HG02852 (cell line): ENCODE data around the gene ASCC1.
"Not testable (repeated sequence)": the region's sequence is repeated elsewhere in the genome, so short reads cannot be mapped to it uniquely, and the experiment has no call there.

Experiments
- ATAC-seq: cut with Tn5 transposase; IDR thresholded peaks from one replicate; pipeline ENCODE4 v1.9.1; 2021; ENCODE audit warnings: mild to moderate bottlenecking, moderate library complexity; ENCODE audit not compliant: unreplicated experiment

ASCC1 gene

DNA sequence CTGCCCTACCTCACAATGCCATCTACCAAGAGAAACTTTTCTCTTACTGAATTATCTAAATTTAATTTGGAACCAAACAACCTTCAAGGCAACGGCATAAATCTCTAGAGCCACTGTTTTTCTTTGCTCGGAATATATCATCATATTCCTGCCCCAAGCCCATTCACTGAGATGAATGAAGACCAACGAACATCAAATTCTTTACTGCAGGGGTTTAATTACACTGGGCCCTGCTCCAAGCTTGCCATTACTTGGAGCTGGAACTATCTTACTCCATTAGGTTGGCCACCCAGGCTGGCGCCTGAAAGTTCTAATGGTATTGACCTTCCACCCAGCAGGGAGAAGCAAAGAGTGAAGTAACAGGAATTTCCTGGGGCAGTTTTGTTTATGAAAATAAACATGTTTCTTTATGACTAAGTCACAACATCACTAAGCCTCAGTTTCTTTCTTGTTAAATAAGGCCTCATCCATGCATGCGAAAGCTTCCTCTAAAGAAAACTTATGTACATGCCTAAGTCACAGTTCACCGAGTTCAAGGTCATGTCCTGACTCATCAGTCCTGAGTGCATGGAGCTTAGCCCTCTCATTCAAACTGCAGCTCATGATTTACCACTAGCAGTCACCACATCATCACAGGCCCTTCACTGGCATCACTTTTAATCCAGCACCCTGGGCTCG lies 42.3 kb downstream of the ASCC1 start:
- peak; percentile 75 for ATAC-seq

GRCh38 chr10:72173262-72173618 lies 42.8 kb downstream of the ASCC1 start:
- ATAC-seq: no peak

DNA sequence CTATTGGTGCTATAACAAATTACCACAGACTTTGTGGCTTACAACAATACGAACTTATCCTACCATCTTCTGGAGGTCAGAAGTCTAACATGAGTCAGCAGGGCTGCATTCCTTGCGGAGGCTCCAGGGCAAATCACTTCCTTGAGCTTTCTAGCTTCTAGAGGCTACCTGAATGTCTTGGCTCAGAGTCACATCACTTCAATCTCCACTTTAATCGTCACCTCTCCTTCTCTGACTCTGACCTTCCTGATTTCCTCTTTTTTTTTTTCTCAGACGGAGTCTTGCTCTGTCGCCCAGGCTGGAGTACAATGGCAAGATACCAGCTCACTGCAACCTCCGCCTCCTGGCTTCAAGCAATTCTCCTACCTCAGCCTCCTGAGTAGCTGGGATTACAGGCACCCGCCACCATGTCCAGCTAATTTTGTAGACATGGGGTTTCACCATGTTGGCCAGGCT lies 44.9 kb downstream of the ASCC1 start:
- no peak for ATAC-seq

DNA sequence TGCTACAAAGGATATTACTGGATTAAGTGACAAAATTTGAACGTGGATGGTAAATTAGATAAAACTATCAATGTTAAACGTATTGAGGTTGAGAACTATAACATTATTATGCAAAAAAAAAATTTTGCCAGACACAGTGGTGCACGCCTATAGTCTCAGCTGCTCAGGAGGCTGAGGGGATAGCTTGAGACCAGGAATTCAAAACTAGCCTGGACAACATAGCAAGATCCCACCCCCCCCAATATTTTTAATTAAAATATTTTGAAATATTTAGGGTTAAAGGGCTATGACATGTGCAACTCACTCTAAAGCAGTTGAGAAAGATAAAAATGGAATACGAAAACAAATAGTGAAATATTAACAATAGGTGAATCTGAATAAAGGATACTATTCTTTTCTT lies 45.3 kb downstream of the ASCC1 start:
- ATAC-seq: no peak

- no peak for ATAC-seq
Measured at GRCh38 chr10:72170263-72170662, 45.8 kb downstream of the ASCC1 start.

- no peak for ATAC-seq
Measured at GRCh38 chr10:72167118-72167517, 49.0 kb downstream of the ASCC1 start.

- no peak for ATAC-seq
Measured at GRCh38 chr10:72164617-72165016, 51.5 kb downstream of the ASCC1 start.

- ATAC-seq: no peak
Measured at GRCh38 chr10:72162978-72163377, 53.1 kb downstream of the ASCC1 start.

DNA sequence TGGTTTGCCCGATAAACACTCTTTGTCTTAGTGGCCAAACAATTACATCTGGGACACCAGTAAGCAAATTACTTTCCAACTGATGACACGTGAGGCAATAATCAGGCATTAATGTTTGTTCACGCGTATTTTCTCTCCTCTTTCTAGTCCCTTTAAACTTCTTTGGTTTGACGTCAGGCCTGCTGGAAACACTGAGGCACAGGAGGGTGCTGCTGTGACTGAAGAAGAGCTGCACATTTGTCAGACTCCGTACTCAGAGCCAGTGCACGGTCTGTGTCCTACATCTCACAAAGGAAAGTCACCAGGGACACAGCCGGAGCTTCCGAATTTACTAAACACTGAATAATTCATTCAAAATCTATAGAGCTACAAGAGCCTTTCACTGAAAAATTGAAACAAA lies 57.9 kb downstream of the ASCC1 start:
- ATAC-seq: no peak

GRCh38 chr10:72156223-72156622 lies 59.9 kb downstream of the ASCC1 start:
- ATAC-seq: no peak

GRCh38 chr10:72152286-72152685 lies 63.8 kb downstream of the ASCC1 start:
- no peak for ATAC-seq

GRCh38 chr10:72150746-72151478 lies 65.2 kb downstream of the ASCC1 start:
- not testable (repeated sequence) for ATAC-seq

- not testable (repeated sequence) for ATAC-seq
Measured at GRCh38 chr10:72147324-72147584, 68.8 kb downstream of the ASCC1 start.

- ATAC-seq: no peak
Measured at GRCh38 chr10:72146559-72147323, 69.3 kb downstream of the ASCC1 start.

- ATAC-seq: no peak
Measured at GRCh38 chr10:72146071-72146470, 70.0 kb downstream of the ASCC1 start.

DNA sequence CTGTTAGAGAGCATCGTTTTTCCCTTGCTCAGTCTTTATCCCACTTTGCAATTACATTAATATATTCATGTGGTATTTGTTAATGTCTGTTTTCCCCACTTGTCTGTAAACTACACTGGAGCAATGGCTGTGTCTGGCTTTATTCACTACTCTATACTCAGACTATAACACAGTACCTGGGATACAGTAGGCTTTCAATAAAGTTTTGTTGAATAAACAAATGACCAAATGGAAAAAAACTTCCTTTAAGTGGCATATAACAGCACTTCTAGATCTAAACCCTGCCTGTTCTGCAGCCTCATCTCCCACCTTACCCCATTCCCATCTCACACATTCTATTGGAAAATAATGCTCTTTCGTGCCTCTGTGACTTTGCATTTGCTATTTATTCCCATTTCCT lies 70.4 kb downstream of the ASCC1 start:
- ATAC-seq: no peak

- ATAC-seq: no peak
Measured at GRCh38 chr10:72140850-72141249, 75.2 kb downstream of the ASCC1 start.

- no peak for ATAC-seq
Measured at GRCh38 chr10:72140174-72140573, 75.9 kb downstream of the ASCC1 start.

GRCh38 chr10:72137583-72137982 lies 78.5 kb downstream of the ASCC1 start:
- no peak for ATAC-seq

DNA sequence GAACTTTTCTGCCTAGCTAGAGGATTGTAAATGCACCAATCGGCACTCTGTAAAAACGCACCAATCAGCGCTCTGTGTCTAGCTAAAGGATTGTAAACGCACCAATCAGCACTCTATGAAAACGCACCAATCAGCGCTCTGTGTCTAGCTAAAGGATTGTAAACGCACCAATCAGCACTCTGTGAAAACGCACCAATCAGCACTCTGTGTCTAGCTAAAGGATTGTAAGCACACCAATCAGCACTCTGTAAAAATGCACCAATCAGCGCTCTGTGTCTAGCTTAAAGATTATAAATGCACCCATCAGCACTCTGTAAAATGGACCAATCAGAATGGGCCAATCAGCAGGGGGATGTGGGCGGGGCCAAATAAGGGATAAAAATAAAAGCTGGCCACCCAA lies 79.9 kb downstream of the ASCC1 start:
- ATAC-seq: not testable (repeated sequence)

DNA sequence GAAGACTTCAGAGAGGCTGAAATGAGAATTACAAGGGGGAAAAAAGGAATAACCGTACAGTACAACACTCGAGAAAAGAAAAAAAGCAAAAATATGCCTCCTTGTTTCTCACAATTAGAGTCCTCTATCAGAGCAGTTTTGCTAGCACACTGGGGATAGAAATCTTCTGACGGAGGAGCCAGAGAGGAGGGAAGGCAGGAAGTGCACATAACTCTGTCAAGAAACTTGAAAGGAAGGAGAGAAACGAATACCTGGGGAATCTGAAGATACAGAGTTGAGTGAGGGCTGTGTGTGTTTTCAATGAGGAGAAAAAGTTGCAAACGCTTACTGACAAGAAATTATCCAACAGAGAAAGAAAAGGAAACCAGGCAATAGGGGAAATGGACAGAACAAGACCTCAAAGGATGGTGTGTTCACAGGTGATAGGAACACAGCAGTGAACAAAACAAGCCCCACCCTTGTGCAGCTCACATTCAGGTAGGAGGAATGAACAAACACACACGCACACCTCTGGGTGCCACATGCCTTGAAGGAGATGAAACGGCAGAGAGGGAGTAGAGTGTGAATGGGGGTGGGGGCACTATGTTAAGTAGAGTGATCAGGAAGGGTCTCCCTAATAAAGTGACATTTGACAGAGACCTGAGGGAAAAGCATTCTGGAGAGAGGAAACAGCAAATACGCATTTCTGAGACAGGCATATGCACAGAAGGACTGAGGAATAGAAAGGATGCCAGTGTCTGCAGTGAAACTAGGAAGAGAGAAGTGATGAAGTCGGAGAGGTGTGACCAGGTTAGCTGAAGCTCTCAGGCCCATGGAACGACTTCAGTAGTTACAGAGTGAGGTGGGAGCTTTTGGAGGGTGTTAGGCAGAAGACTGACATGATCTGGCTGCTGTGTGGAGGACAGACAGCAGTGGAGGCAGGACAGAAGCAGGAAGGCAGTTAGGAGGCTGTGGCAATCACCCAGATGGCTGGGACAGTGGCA lies 81.0 kb downstream of the ASCC1 start:
- ATAC-seq: no peak
